IMR-90 (cell line): ENCODE data around the gene NELL1. TPM values are rescaled to one million over a fixed set of nuclear protein-coding genes. Genes with fewer than 3 reads are reported as not detected.

Source experiments
- ATAC-seq: fragments of 200-7000 bp; cut with Tn5 transposase; 2 replicates; pipeline ENCODE4 v1.9.1; 2020; ENCODE audit warnings: low read depth, mild to moderate bottlenecking, moderate library complexity
- BruUV-seq: library from RNA; stranded (reverse); fragments of 400-500 nt; replicated peaks from 2 replicates; lab custom pipeline; 2021; lab: Mats Ljungman, UMichigan
- CTCF ChIA-PET: fragments of 300-600 bp; formaldehyde crosslinking; extraction: SDS; loops from one replicate; lab custom pipeline; 2021; ENCODE audit warnings: antibody characterized with exemption; lab: Yijun Ruan, JAX
- POLR2A ChIA-PET: fragments of 300-600 bp; sonication (Branson Sonifier 250); formaldehyde crosslinking; loops from one replicate; lab custom pipeline; 2022; ENCODE audit warnings: antibody characterized with exemption; ENCODE audit not compliant: unreplicated experiment; lab: Charles Lee
- DNase-seq: peaks from one replicate; pipeline ENCODE4 v3.0.0; 2013
- H2AFZ ChIP-seq: replicated peaks from 2 replicates; pipeline ENCODE3; 2013; ENCODE audit warnings: low read length, mild to moderate bottlenecking; ENCODE audit not compliant: poor library complexity
- H2AK5ac ChIP-seq: 2 replicates; pipeline ENCODE4 v1.6.1; 2013; ENCODE audit warnings: low read depth, low read length, inconsistent platforms
- H2AK9ac ChIP-seq: replicated peaks from 2 replicates; pipeline ENCODE3; 2013; ENCODE audit warnings: mild to moderate bottlenecking, low read depth, low read length, moderate library complexity; ENCODE audit not compliant: poor library complexity
- H2BK120ac ChIP-seq: 2 replicates; pipeline ENCODE4 v1.6.1; 2013; ENCODE audit warnings: low read depth, low read length, inconsistent platforms
- H2BK15ac ChIP-seq: 3 replicates; pipeline ENCODE4 v1.6.1; 2013; ENCODE audit warnings: low read depth, low read length, inconsistent platforms
- H2BK20ac ChIP-seq: 2 replicates; pipeline ENCODE4 v1.6.1; 2013; ENCODE audit warnings: low read depth, mild to moderate bottlenecking, inconsistent platforms, low read length, moderate library complexity
- H2BK5ac ChIP-seq: 2 replicates; pipeline ENCODE4 v1.6.1; 2013; ENCODE audit warnings: mild to moderate bottlenecking, low read depth, low read length, inconsistent platforms; ENCODE audit not compliant: poor library complexity, severe bottlenecking
- H3K14ac ChIP-seq: replicated peaks from 2 replicates; pipeline ENCODE4 v1.6.1; 2013; ENCODE audit warnings: low read depth, low read length, inconsistent platforms
- H3K18ac ChIP-seq: 2 replicates; pipeline ENCODE4 v1.6.1; 2013; ENCODE audit warnings: low read depth, low read length, control low read depth
- H3K23ac ChIP-seq: 2 replicates; pipeline ENCODE4 v1.6.1; 2013; ENCODE audit warnings: low read depth, low read length, inconsistent platforms
- H3K27ac ChIP-seq: 2 replicates; pipeline ENCODE4 v1.5.1; 2013; ENCODE audit warnings: mild to moderate bottlenecking, control low read depth, low read length; ENCODE audit not compliant: insufficient read depth
- H3K27me3 ChIP-seq: 2 replicates; pipeline ENCODE4 v1.6.1; 2013; ENCODE audit warnings: low read length; ENCODE audit not compliant: control insufficient read depth, insufficient read depth
- H3K36me3 ChIP-seq: 2 replicates; pipeline ENCODE4 v1.6.1; 2013; ENCODE audit warnings: low read length, mixed read lengths; ENCODE audit not compliant: control insufficient read depth, insufficient read depth
- H3K4ac ChIP-seq: 2 replicates; pipeline ENCODE4 v1.6.1; 2013; ENCODE audit warnings: low read depth, low read length, inconsistent platforms
- H3K4me1 ChIP-seq: 2 replicates; pipeline ENCODE4 v1.6.1; 2013; ENCODE audit warnings: low read length, mixed read lengths; ENCODE audit not compliant: control insufficient read depth, insufficient read depth
- H3K4me2 ChIP-seq: 2 replicates; pipeline ENCODE4 v1.6.1; 2013; ENCODE audit warnings: low read depth, mild to moderate bottlenecking, control low read depth, low read length, moderate library complexity
- H3K4me3 ChIP-seq: 2 replicates; pipeline ENCODE4 v1.5.1; 2013; ENCODE audit warnings: low read depth, mild to moderate bottlenecking, control low read depth, low read length, moderate library complexity; ENCODE audit not compliant: insufficient read depth
- H3K56ac ChIP-seq: 2 replicates; pipeline ENCODE4 v1.6.1; 2013; ENCODE audit warnings: low read length, inconsistent platforms; ENCODE audit not compliant: insufficient read depth; ENCODE audit errors: extremely low read depth
- H3K79me1 ChIP-seq, 2 experiments: 2 replicates each; pipeline ENCODE4 v1.6.1; 2013; ENCODE audit warnings: low read length in 2 of 2, inconsistent platforms in 1 of 2, low read depth in 1 of 2
- H3K9ac ChIP-seq: 2 replicates; pipeline ENCODE4 v1.6.1; 2013; ENCODE audit warnings: low read depth, low read length, control low read depth
- H3K9me1 ChIP-seq: 2 replicates; pipeline ENCODE4 v1.6.1; 2013; ENCODE audit warnings: low read length, inconsistent platforms; ENCODE audit not compliant: insufficient read depth
- H3K9me3 ChIP-seq: 2 replicates; pipeline ENCODE4 v1.6.1; 2013; ENCODE audit warnings: low read length; ENCODE audit not compliant: control insufficient read depth, insufficient read depth
- H4K20me1 ChIP-seq: 2 replicates; pipeline ENCODE4 v1.6.1; 2013; ENCODE audit warnings: low read length, inconsistent platforms; ENCODE audit not compliant: insufficient read depth
- H4K5ac ChIP-seq: 2 replicates; pipeline ENCODE4 v1.6.1; 2013; ENCODE audit warnings: mild to moderate bottlenecking, low read depth, low read length, control low read depth
- H4K8ac ChIP-seq, 2 experiments: 2 replicates each; pipeline ENCODE4 v1.6.1; 2013; ENCODE audit warnings: low read depth in 2 of 2, low read length in 2 of 2, control low read depth in 1 of 2, inconsistent platforms in 1 of 2
- H4K91ac ChIP-seq: 2 replicates; pipeline ENCODE4 v1.6.1; 2013; ENCODE audit warnings: low read depth, low read length, inconsistent platforms; ENCODE audit not compliant: insufficient read depth
- BHLHE40 ChIP-seq: fragments of 150-350 bp; IDR thresholded peaks from 2 replicates; pipeline ENCODE4 v1.6.1; 2016; ENCODE audit warnings: mild to moderate bottlenecking, low read depth, low read length
- CEBPB ChIP-seq: IDR thresholded peaks from 2 replicates; pipeline ENCODE4 v1.6.1; 2012; ENCODE audit warnings: low read depth, low read length, improper control_type of control experiment
- CHD1 ChIP-seq: IDR thresholded peaks from 2 replicates; pipeline ENCODE4 v1.6.1; 2012; ENCODE audit warnings: low read depth, low read length, improper control_type of control experiment
- ELK1 ChIP-seq: fragments of 150-350 bp; IDR thresholded peaks from 2 replicates; pipeline ENCODE4 v1.6.1; 2016; ENCODE audit warnings: low read depth, mild to moderate bottlenecking, low read length, moderate library complexity, borderline replicate concordance
- FOS ChIP-seq: fragments of 150-350 bp; IDR thresholded peaks from 2 replicates; pipeline ENCODE4 v1.6.1; 2016; ENCODE audit warnings: low read depth, low read length
- MAFK ChIP-seq: IDR thresholded peaks from 2 replicates; pipeline ENCODE4 v1.6.1; 2012; ENCODE audit warnings: low read depth, low read length, improper control_type of control experiment
- MAZ ChIP-seq: IDR thresholded peaks from 2 replicates; pipeline ENCODE4 v1.6.1; 2012; ENCODE audit warnings: low read depth, mild to moderate bottlenecking, low read length, improper control_type of control experiment, moderate library complexity, borderline replicate concordance
- MXI1 ChIP-seq: IDR thresholded peaks from 2 replicates; pipeline ENCODE4 v1.6.1; 2012; ENCODE audit warnings: low read depth, mild to moderate bottlenecking, low read length, moderate library complexity, borderline replicate concordance
- NFE2L2 ChIP-seq: fragments of 150-350 bp; IDR thresholded peaks from 2 replicates; pipeline ENCODE4 v1.6.1; 2016; ENCODE audit warnings: low read depth, mild to moderate bottlenecking, low read length
- POLR2A ChIP-seq: IDR thresholded peaks from 2 replicates; pipeline ENCODE4 v1.6.1; 2012; ENCODE audit warnings: mild to moderate bottlenecking, low read depth, low read length
- RAD21 ChIP-seq: IDR thresholded peaks from 2 replicates; pipeline ENCODE4 v1.6.1; 2012; ENCODE audit warnings: low read length, improper control_type of control experiment
- RCOR1 ChIP-seq: IDR thresholded peaks from 2 replicates; pipeline ENCODE4 v1.6.1; 2012; ENCODE audit warnings: mild to moderate bottlenecking, low read length, improper control_type of control experiment; ENCODE audit not compliant: insufficient replicate concordance
- RFX5 ChIP-seq: IDR thresholded peaks from 2 replicates; pipeline ENCODE4 v1.8.0; 2012; ENCODE audit warnings: low read depth, mild to moderate bottlenecking, low read length, moderate library complexity
- SMC3 ChIP-seq: fragments of 150-350 bp; IDR thresholded peaks from 2 replicates; pipeline ENCODE4 v1.6.1; 2016; ENCODE audit warnings: low read depth, mild to moderate bottlenecking, antibody characterized with exemption, low read length, moderate library complexity
- WGBS, 2 experiments: methylation state at CpG; one replicate each; pipeline versions ENCODE4 v1.1.5 to v1.1.7; 2013; ENCODE audit warnings: missing lambda C conversion rate in 2 of 2; ENCODE audit not compliant: insufficient read length in 1 of 2; ENCODE audit errors: extremely low coverage in 2 of 2; 5-methylcytosine and 5-hydroxymethylcytosine counted together
- dilution Hi-C: fragments of 300-500 bp; cut with HindIII; formaldehyde crosslinking; loops from one replicate; pipeline ENCODE4 v1.14.3; 2018; ENCODE audit warnings: low sequenced_read_pairs; ENCODE audit not compliant: unreplicated experiment
- in situ Hi-C: fragments of 300-500 bp; cut with MboI; formaldehyde crosslinking; loops from 3 replicates; pipeline ENCODE4 v1.14.3; 2019; ENCODE audit warnings: low sequenced_read_pairs, inconsistent platforms, mixed read lengths
- intact Hi-C: fragments of 100-400 bp; cut with micrococcal nuclease; formaldehyde crosslinking; loops from 2 replicates; pipeline ENCODE4 v1.10.0; 2022
- polyA plus RNA-seq, 3 experiments: library from polyadenylated mRNA; depleted of rRNA; stranded (reverse); fragments of >200 nt; gene quantifications; 2 replicates each; pipeline ENCODE4 v1.2.3, GENCODE V29; 2012; ENCODE audit warnings: low replicate concordance in 1 of 3
- total RNA-seq: library from RNA; depleted of rRNA; stranded (reverse); fragments of >200 nt; gene quantifications from 2 replicates; pipeline ENCODE4 v1.2.3, GENCODE V29; 2012
- TF ChIP-seq, protein P1 (sequence below): fragments of 150-350 bp; IDR thresholded peaks from 2 replicates; pipeline ENCODE4 v1.6.1; 2017; ENCODE audit warnings: mild to moderate bottlenecking, antibody characterized with exemption, low read length, low read depth

Gene NELL1
- total and polyA plus RNA-seq, 2 of the 4 experiments (the other 2 are of a cell fraction): not detected

DNA sequence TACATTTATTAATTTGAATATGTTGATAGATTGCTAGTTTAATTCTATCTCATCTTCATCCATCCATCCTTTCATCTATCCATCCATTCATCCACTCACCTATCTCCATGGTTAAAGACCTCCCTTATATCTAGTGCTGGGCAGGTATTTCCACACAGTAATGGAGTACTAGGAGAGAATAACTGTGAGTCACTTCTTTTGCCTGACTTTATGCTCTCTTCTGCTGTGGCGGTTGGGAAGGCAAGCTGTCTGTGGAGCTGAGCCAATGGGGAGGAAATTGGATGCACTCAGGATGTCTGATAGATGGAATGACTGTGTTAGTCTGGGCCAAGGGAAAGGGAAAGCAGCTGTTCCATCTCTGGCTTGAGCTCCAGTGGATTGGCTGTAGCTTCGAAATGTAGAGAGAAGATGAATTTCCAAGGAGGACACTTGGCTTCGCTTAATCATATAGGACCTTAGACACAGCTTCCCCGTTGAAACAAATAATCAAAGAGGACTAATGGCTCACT, 60.3 kb downstream of the NELL1 start:
- H3K27ac ChIP-seq: no peak overlapping the region
- H3K18ac ChIP-seq: no peak overlapping the region
- peaks cover 6% of the 10 kb centered on the region for H3K9me3 ChIP-seq
- no peak overlapping the region for H3K23ac ChIP-seq
- no peak overlapping the region for H3K14ac ChIP-seq
- no peak overlapping the region for H4K91ac ChIP-seq
- H3K27me3 ChIP-seq: no peaks in the 10 kb centered on the region
- H3K79me1 ChIP-seq: no peaks in the 10 kb centered on the region
- ChIA-PET CTCF (no interaction called here), POLR2A (no interaction called here)
- intact Hi-C loops (no loop called here), dilution Hi-C loops (no loop called here), in situ Hi-C loops (no loop called here)
- H3K4me2 ChIP-seq: no peak overlapping the region
- H2AK5ac ChIP-seq: no peak overlapping the region
- H2BK5ac ChIP-seq: no peak overlapping the region
- no peak overlapping the region for H2BK15ac ChIP-seq
- no peaks in the 10 kb centered on the region for H4K20me1 ChIP-seq
- no peak overlapping the region for H4K8ac ChIP-seq
- H3K56ac ChIP-seq: no peak overlapping the region
- no peak overlapping the region for H2BK120ac ChIP-seq
- H3K4me3 ChIP-seq: no peak overlapping the region
- no peak overlapping the region for H4K5ac ChIP-seq
- no TSS peak for BruUV-seq
- H3K4me1 ChIP-seq: no peaks in the 10 kb centered on the region
- TF ChIP-seq, protein P1, sequence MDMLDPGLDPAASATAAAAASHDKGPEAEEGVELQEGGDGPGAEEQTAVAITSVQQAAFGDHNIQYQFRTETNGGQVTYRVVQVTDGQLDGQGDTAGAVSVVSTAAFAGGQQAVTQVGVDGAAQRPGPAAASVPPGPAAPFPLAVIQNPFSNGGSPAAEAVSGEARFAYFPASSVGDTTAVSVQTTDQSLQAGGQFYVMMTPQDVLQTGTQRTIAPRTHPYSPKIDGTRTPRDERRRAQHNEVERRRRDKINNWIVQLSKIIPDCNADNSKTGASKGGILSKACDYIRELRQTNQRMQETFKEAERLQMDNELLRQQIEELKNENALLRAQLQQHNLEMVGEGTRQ: no peak
- TF ChIP-seq CEBPB: no peak
- TF ChIP-seq SMC3: no peak
- TF ChIP-seq ELK1: no peak
- TF ChIP-seq RFX5: no peak
- TF ChIP-seq RAD21: no peak
- TF ChIP-seq FOS: no peak
- TF ChIP-seq MAFK: no peak
- TF ChIP-seq BHLHE40: no peak
- TF ChIP-seq NFE2L2: no peak
- TF ChIP-seq POLR2A: no peak
- no peak for TF ChIP-seq CHD1
- TF ChIP-seq MAZ: no peak
- no peak for TF ChIP-seq MXI1
- no peak for TF ChIP-seq RCOR1
- no peak overlapping the region for H3K4ac ChIP-seq
- H3K36me3 ChIP-seq: no peaks in the 10 kb centered on the region
- no peak overlapping the region for H3K9ac ChIP-seq
- H2BK20ac ChIP-seq: no peak overlapping the region
- no peak overlapping the region for H2AK9ac ChIP-seq
- no peak overlapping the region for H2AFZ ChIP-seq
- WGBS, 2 experiments: 83% methylated on average over 1 of the region's 4 CpGs; no CpG with 5 or more reads in 1 of the 2 experiments
- no peak for ATAC-seq
- no peaks in the 10 kb centered on the region for H3K9me1 ChIP-seq
- DNase-seq: no peak
